Fibroblast of the aortic adventitia (primary cell): ENCODE measurements around the gene CTSW. TPM values are rescaled to one million over a fixed set of nuclear protein-coding genes. Genes with fewer than 3 reads are reported as not detected.

Source experiments
- DNase-seq: peaks from one replicate; pipeline ENCODE4 v3.0.0-alpha.2; 2010; ENCODE audit warnings: low read depth
- H3K4me3 ChIP-seq: 2 replicates; pipeline ENCODE4 v1.5.1; 2011; ENCODE audit warnings: low read depth, mild to moderate bottlenecking, control low read depth, low read length, moderate library complexity
- total RNA-seq: library from RNA; depleted of rRNA; stranded (reverse); fragments of >200 nt; gene quantifications from 2 replicates; pipeline ENCODE4 v1.2.3, GENCODE V29; 2012; ENCODE audit warnings: low replicate concordance
- TF ChIP-seq, protein P1 (sequence below): IDR thresholded peaks from 2 replicates; pipeline ENCODE4 v1.5.1; 2011; ENCODE audit warnings: mild to moderate bottlenecking, low read length, control low read depth, inconsistent platforms; ENCODE audit not compliant: insufficient read depth

CTSW gene
- total RNA-seq, 1 donor, result not detected

DNA sequence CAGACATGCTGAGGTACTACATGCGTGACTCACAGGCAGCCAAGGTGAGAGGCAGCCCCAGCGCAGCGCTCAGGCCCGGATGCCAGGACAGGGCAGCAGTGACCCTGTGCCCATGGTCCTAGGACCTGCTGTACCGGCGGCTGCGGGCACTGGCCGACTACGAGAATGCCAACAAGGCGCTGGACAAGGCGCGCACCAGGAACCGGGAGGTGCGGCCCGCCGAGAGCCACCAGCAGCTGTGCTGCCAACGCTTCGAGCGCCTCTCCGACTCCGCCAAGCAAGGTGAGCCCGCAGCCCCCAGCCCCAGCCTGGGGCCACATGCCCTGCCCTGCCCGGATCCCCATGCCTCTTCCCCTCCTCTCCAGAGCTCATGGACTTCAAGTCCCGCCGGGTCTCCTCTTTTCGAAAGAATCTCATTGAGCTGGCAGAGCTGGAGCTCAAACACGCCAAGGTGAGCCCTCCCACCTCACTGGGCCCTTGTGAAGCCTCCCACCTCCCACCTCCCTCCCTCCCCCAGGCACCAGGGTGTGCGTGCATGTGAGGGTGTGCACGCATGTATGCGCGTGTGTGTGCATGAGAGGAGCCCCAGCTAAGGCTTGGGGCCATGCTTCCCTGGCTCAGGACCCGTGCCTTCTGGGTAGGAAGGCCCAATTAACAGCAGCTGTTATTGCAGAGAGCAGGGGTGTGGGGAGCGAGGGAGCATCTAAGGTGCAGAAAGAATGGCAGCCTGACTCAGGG is 27.0 kb upstream of the CTSW start:
- TF ChIP-seq, protein P1, sequence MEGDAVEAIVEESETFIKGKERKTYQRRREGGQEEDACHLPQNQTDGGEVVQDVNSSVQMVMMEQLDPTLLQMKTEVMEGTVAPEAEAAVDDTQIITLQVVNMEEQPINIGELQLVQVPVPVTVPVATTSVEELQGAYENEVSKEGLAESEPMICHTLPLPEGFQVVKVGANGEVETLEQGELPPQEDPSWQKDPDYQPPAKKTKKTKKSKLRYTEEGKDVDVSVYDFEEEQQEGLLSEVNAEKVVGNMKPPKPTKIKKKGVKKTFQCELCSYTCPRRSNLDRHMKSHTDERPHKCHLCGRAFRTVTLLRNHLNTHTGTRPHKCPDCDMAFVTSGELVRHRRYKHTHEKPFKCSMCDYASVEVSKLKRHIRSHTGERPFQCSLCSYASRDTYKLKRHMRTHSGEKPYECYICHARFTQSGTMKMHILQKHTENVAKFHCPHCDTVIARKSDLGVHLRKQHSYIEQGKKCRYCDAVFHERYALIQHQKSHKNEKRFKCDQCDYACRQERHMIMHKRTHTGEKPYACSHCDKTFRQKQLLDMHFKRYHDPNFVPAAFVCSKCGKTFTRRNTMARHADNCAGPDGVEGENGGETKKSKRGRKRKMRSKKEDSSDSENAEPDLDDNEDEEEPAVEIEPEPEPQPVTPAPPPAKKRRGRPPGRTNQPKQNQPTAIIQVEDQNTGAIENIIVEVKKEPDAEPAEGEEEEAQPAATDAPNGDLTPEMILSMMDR, result no peak
- DNase-seq, result no peak
- H3K4me3 ChIP-seq, result no peak overlapping the region

DNA sequence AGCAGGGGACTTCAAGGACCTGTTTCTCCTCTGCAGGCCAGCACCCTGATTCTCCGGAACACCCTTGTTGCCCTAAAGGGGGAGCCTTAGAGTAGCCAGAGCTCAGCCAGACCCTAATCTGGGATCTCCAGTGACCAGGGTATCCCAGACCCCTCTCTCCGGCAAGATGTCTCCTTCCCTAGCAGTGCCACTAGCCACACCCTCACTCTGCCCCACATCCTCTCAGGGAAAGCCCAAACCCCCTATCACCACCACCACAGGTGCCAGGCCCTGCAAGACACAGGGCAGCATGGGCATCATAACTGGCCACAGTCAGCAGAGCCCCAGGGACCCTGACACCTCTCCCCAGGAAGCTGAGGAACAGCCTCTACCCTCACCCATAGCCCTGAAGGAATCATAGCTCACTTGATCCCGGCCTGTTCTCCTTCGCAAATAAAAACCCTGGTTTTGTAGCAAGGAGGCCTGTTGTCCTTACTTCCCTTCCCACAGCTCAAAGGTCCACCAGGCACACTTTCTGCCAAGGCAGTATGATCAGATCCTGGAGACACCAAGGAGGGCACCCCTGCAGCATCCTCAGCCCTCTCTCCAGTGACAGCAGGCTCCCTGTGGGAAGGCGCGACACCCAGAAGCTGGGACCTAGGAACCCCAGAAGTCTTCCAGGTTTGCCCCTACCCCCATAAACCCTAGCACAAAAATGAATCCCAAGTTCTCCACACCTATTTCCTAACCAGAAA is 26.2 kb upstream of the CTSW start:
- H3K4me3 ChIP-seq, result no peak overlapping the region
- no peak for DNase-seq
- TF ChIP-seq, protein P1, result no peak

DNA sequence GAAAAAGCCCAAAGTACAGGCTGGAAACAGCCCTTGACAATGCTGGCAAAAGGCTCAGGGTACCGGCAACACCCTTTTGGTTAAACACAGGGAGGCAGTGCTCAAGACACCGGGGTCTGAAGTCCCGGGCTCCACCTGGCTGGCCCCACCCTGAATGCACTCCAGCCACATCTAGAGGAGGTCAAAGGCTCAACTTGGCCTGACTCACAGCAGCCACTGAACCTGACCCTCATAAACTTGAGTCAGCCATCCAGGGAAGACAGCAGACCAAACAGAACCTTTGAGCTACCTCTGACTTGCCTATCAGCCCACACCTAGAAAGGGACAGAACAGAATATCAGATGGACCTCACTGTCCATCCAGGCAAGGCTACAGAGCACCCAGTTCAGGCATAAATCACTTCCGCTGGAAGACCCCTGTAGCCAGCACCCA is 25.5 kb upstream of the CTSW start:
- no peak for DNase-seq
- TF ChIP-seq, protein P1, result no peak
- no peak overlapping the region for H3K4me3 ChIP-seq

DNA sequence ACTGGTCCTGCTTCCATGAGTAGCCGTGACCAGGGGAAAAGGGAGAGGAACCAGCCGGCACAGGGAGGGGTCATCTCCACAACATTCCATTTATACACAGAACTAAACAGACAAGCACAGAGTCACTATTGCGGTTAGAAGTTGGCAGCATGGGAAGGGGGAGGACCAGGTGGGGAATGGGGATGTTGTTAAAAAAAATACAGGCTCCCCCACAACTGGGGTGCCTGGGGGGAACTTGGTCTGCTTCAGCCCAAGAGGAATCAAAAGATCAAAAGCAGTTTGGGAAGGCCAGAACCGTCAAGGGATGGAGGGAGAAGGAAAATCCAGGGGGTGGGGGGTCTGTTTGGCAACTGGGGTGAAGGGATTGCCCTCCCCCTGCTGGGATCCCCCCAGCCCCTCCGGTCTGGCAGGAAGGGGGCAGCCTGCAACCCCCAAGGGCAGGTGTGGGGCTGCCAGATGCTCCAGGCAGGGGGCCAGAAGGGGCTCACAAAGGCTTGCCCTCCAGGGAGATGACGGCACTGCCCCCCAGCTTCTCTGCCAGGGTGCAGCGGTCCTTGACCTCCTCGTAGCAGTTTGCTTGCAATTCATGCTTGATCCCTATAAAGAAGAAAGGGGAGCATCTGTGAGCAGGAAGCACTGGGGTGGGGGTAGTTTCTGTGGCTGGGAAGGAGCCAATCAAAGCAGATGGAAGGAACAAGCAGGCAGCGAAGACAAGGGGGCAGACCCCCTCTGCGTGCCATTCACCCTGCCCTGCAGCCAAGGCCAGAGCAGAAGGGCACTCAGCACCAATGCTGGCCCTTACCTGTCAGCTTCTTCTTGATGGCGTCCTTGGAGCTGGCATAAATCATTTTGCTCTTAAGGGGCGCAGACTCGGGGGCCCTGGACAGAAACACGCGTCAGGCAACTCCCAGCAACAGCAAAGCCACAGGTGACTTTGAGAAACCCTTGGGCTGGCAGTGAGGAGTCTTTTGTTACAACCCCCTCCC is 24.5 kb upstream of the CTSW start:
- TF ChIP-seq, protein P1, result no peak
- DNase-seq, result no peak
- H3K4me3 ChIP-seq, result peak overlapping the region; percentile 95

DNA sequence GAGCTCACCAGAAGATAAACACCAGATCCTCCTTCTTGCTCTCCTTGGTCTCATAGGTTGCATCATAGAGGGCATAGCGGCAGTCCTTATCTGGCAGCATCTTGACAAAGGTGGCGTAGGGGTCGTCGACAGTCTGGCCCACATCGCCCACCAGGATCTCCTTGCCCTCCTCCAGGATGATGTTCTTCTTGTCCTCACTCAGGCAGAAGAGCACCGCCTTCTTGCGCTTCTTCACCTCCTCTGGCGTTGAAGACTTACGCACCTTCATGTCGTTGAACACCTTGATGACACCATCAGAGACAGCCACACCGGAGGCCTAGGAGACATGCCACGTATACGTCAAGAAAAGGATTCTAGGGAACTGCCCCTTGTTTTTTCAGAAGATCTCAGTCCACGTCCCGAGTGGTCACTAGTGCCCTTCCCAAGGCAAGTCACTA is 23.7 kb upstream of the CTSW start:
- no peak for DNase-seq
- TF ChIP-seq, protein P1, result no peak
- peak overlapping the region; percentile 95 for H3K4me3 ChIP-seq
